GM23248 (cell line): Measurements from ENCODE around the gene TRIM2.

ENCODE experiments used
- EZH2 ChIP-seq: fragments of 200-600 bp; sonication (generic); IDR thresholded peaks from 2 replicates; pipeline ENCODE4 v1.6.1; 2018; ENCODE audit warnings: antibody characterized with exemption, mild to moderate bottlenecking; ENCODE audit not compliant: insufficient read depth, poor library complexity, severe bottlenecking
- EZH2phosphoT487 ChIP-seq: fragments of 200-600 bp; sonication (generic); IDR thresholded peaks from 2 replicates; pipeline ENCODE4 v1.6.1; 2018; ENCODE audit warnings: antibody characterized with exemption, moderate library complexity, mild to moderate bottlenecking, low read depth; ENCODE audit not compliant: insufficient read depth

DNA sequence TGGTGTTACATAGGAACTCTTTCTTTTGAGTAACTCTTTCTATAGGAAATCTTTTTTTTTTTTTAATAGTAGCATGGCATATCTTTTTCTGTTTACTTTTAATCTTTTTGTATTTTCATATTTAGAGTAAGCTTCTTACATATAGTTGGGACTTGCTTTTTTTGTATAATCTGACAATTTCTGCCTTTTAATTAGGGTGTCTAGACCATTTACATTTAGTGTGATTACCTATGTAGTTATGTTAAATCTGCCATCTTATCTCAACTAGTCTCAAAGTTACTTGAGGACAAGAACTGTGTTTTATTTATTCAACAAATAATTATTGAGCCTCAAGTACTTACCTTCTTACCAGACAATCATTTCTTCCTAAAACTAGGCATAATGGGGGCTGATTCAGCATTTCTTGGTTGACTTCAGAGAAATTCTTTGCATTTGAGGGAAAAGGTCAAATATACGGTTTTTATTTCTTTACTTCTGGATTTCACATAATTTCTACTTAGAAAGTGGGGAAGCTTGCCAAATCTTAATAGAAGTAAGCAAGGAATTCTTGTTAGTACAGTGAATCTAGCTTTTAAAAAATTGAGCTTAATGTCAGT lies 168.8 kb downstream of the TRIM2 start:
- TF ChIP-seq EZH2 (no peak), EZH2phosphoT487 (no peak)
